Upper lobe of left lung (tissue), 6 donors: ENCODE measurements around the gene OMA1. TPM values are rescaled to one million over a fixed set of nuclear protein-coding genes. Genes with fewer than 3 reads are reported as not detected.

ENCODE experiments used
- ATAC-seq, 2 donors: fragments of 200-7000 bp; cut with Tn5 transposase; one replicate each; pipeline ENCODE4 v1.9.1; 2022; ENCODE audit warnings: mild to moderate bottlenecking in 2 of 2, moderate library complexity in 2 of 2; ENCODE audit not compliant: low FRiP score in 2 of 2
- DNase-seq, 2 donors: peaks; one replicate each; pipeline ENCODE4 v3.0.0-alpha.2; 2019 to 2020
- H3K27ac ChIP-seq, 4 donors: fragments of 200-600 bp; sonication (generic); one replicate each; pipeline ENCODE4 v1.5.1; 2016 to 2019
- H3K27me3 ChIP-seq, 4 donors: fragments of 200-600 bp; sonication (generic); one replicate each; pipeline ENCODE4 v1.5.1; 2017 to 2019
- H3K36me3 ChIP-seq, 4 donors: fragments of 200-600 bp; sonication (generic); one replicate each; pipeline ENCODE4 v1.5.1; 2016 to 2019
- H3K4me1 ChIP-seq, 4 donors: fragments of 200-600 bp; sonication (generic); one replicate each; pipeline ENCODE4 v1.5.1; 2018 to 2019
- H3K4me3 ChIP-seq, 4 donors: fragments of 200-600 bp; sonication (generic); one replicate each; pipeline ENCODE4 v1.5.1; 2017 to 2019; ENCODE audit warnings: mild to moderate bottlenecking in 2 of 4, moderate library complexity in 1 of 4
- H3K9me3 ChIP-seq, 4 donors: fragments of 200-600 bp; sonication (generic); one replicate each; pipeline ENCODE4 v1.5.1; 2018 to 2019
- EP300 ChIP-seq, 4 donors: sonication (generic); formaldehyde crosslinking; IDR thresholded peaks; one replicate each; pipeline ENCODE4 v1.5.1; 2017; ENCODE audit warnings: antibody characterized with exemption in 4 of 4, control low read depth in 2 of 4
- POLR2A ChIP-seq, 4 donors: fragments of 450-650 bp; IDR thresholded peaks; one replicate each; pipeline ENCODE4 v1.5.1; 2016 to 2017; ENCODE audit warnings: antibody characterized with exemption in 4 of 4, mild to moderate bottlenecking in 2 of 4
- POLR2AphosphoS5 ChIP-seq, 2 donors: sonication (generic); formaldehyde crosslinking; IDR thresholded peaks; one replicate each; pipeline ENCODE4 v1.5.1; 2017; ENCODE audit warnings: antibody characterized with exemption in 2 of 2
- WGBS, 2 donors: methylation state at CpG; one replicate each; pipeline ENCODE4 v1.1.5; 2017 to 2018; 5-methylcytosine and 5-hydroxymethylcytosine counted together
- total RNA-seq, 6 donors: library from RNA; depleted of rRNA in 4 of 6; stranded (reverse); fragments of >200 nt in 4 of 6; gene quantifications; one replicate each; pipeline versions ENCODE4 v1.1.0 to v1.2.1, GENCODE V29; 2016 to 2021
- TF ChIP-seq, protein P1 (sequence below), 6 experiments: fragments of 450-650 bp in 4 of 6; fragments of 200-600 bp in 2 of 6; sonication (generic) in 2 of 6; IDR thresholded peaks; one replicate each; pipeline ENCODE4 v1.5.1; 2016 to 2019; ENCODE audit warnings: antibody characterized with exemption in 6 of 6
- donor health status: DM: no; HTN: no; CAD: no; lungs with moderate emphysema.
- donor health status: DM: no; HTN: yes; CAD: no; lungs with severe emphysema.

Gene OMA1
- total RNA-seq, 6 donors from 2014 or later, result 4.7 to 35.9 (median 20.7) TPM

DNA sequence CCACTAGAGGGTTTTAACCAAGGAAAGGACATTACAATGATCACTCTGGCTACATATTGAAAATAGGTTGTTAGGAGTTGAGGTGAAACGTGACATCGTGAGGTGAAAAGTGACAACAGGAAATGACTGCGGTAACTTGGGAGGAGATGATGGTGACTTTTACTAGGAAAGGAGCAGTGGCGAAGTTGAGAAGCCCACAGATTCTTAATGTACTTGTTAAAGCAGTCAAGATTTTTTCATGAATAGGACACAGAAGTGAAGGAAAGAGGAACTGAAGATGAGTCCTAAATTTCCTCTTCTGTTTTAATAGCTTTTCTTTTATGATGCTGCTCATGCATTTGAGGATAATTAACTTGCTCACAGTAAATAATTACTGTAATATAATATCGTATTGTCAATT lies 59.5 kb downstream of the OMA1 start:
- TF ChIP-seq POLR2AphosphoS5 (IDR thresholded peaks at IDR 0.05) (no peak), POLR2A (IDR thresholded peaks at IDR 0.05) (no peak), EP300 (IDR thresholded peaks at IDR 0.05) (no peak)
- TF ChIP-seq, protein P1, sequence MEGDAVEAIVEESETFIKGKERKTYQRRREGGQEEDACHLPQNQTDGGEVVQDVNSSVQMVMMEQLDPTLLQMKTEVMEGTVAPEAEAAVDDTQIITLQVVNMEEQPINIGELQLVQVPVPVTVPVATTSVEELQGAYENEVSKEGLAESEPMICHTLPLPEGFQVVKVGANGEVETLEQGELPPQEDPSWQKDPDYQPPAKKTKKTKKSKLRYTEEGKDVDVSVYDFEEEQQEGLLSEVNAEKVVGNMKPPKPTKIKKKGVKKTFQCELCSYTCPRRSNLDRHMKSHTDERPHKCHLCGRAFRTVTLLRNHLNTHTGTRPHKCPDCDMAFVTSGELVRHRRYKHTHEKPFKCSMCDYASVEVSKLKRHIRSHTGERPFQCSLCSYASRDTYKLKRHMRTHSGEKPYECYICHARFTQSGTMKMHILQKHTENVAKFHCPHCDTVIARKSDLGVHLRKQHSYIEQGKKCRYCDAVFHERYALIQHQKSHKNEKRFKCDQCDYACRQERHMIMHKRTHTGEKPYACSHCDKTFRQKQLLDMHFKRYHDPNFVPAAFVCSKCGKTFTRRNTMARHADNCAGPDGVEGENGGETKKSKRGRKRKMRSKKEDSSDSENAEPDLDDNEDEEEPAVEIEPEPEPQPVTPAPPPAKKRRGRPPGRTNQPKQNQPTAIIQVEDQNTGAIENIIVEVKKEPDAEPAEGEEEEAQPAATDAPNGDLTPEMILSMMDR (IDR thresholded peaks at IDR 0.05), result no peak
- WGBS, 2 donors, result 79 to 90% methylated on average over 5 of the region's 5 CpGs
- H3K9me3 ChIP-seq, result no peaks in the 10 kb centered on the region

DNA sequence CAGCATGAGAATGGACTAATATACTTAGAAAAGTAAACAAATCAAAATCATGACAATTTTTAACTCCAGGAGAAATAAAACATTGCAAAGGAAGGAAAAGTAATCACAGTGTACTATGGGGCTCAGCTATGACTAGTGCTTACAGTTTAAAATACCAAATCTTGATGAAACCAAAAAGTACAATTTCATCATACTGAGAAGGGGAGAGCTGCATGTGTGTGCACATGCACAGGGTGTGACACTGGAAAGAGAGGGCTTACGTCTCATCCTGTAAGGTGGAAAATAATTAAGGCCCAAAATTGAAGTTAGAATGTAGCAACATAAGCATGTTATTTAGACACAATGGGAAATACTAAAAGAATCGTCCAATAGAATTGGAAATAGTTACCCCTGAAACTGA lies 64.6 kb downstream of the OMA1 start:
- DNase-seq (no peak), ATAC-seq (no peak)
- no peaks in the 10 kb centered on the region for H3K27me3 ChIP-seq
- no peak overlapping the region for H3K27ac ChIP-seq
- H3K9me3 ChIP-seq, result no peaks in the 10 kb centered on the region
- H3K4me3 ChIP-seq, result no peak overlapping the region
- no peaks in the 10 kb centered on the region for H3K4me1 ChIP-seq
- WGBS, 2 donors, result 88% methylated on average over 2 of the region's 2 CpGs
- TF ChIP-seq, protein P1 (IDR thresholded peaks at IDR 0.05), result no peak
- TF ChIP-seq EP300 (IDR thresholded peaks at IDR 0.05) (no peak), POLR2A (IDR thresholded peaks at IDR 0.05) (no peak), POLR2AphosphoS5 (IDR thresholded peaks at IDR 0.05) (no peak)
- peaks cover 0 to 14% (median 0%) of the 10 kb centered on the region in 4 donors for H3K36me3 ChIP-seq

More for the DNA sequence above, 59.5 kb downstream of the OMA1 start:
- H3K27ac ChIP-seq, result no peak overlapping the region
- DNase-seq (no peak), ATAC-seq (no peak)
- no peak overlapping the region for H3K4me3 ChIP-seq
- peaks cover 0 to 11% (median 3%) of the 10 kb centered on the region in 4 donors for H3K36me3 ChIP-seq
- no peaks in the 10 kb centered on the region for H3K4me1 ChIP-seq
- no peaks in the 10 kb centered on the region for H3K27me3 ChIP-seq

DNA sequence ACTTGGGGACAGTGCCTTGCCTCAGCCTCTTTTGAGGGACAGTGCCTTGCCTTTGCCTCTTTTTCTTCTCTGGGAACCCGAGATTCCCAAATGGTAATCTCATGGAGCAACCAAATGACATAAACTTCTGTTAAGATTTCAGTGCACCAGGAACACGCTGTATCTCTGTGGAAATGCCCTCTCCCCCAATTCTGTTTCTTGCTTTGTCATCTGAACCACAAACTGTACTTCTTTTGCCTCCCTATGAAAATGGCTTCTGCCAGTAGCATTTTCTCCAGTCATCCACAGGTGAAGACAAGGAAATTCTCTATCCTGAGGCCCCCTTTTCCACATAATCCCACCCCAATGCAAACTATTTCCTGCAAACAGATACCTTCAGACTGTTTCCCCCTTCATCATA lies 66.3 kb downstream of the OMA1 start:
- Histone ChIP-seq H3K27me3 (no peaks in the 10 kb centered on the region), H3K4me3 (no peak overlapping the region), H3K36me3 (peaks cover 0 to 14% (median 0%) of the 10 kb centered on the region in 4 donors), H3K4me1 (no peaks in the 10 kb centered on the region), H3K9me3 (no peaks in the 10 kb centered on the region), H3K27ac (no peak overlapping the region)
- DNase-seq (no peak), ATAC-seq (no peak)
- whole genome bisulfite sequencing, 2 donors, result 83 to 92% methylated on average over 2 of the region's 2 CpGs
- TF ChIP-seq, protein P1 (IDR thresholded peaks at IDR 0.05), result no peak
- TF ChIP-seq POLR2A (IDR thresholded peaks at IDR 0.05) (no peak), EP300 (IDR thresholded peaks at IDR 0.05) (no peak), POLR2AphosphoS5 (IDR thresholded peaks at IDR 0.05) (no peak)

DNA sequence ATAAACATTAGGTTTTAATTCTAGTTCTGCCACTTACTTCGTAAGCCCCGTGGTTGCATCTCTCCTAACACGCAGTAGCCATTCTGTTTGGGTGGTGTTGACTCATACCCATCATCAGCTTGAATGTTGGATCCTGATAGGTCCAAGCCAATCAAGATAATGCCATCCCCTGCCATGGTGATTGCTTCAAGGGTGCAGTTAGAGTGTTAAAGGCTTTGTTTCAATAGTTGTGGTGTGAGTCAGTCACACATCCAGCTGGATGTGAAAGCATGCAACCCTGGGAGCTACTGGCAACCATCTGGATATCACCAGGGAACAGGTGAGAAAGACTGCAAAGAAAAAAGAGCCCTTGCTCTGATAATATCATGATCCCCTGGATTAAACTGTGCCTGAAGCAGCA lies 69.1 kb downstream of the OMA1 start:
- WGBS, 2 donors, result 96 to 99% methylated on average over 3 of the region's 3 CpGs
- Histone ChIP-seq H3K9me3 (no peaks in the 10 kb centered on the region), H3K4me1 (no peaks in the 10 kb centered on the region), H3K4me3 (no peak overlapping the region), H3K36me3 (peaks cover 0 to 14% (median 0%) of the 10 kb centered on the region in 4 donors), H3K27ac (no peak overlapping the region), H3K27me3 (no peaks in the 10 kb centered on the region)
- no peak for TF ChIP-seq EP300 (IDR thresholded peaks at IDR 0.05)
- no peak for TF ChIP-seq POLR2AphosphoS5 (IDR thresholded peaks at IDR 0.05)
- TF ChIP-seq, protein P1 (IDR thresholded peaks at IDR 0.05), result no peak
- no peak for TF ChIP-seq POLR2A (IDR thresholded peaks at IDR 0.05)
- ATAC-seq (no peak), DNase-seq (no peak)

DNA sequence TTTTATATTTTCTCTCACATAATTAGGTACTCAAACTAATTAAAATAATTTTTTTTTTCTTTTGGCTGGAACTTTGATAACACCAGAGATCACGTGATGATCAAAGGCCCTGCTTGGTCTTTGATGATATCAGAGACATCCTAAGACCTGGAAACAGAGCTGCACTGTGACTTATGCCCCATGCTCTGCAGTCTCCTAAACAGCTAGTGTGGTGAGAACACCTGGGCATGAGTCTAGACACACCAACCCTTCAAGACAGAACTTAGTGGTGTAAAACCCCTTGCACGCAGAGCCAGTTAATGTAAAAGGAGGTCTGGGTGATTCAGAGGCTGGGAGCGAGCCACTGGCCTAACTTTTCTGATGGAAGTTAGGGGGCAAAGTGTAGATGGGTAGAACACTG lies 70.3 kb downstream of the OMA1 start:
- no peaks in the 10 kb centered on the region for H3K9me3 ChIP-seq
- 97 to 98% methylated on average over 3 of the region's 3 CpGs for WGBS, 2 donors
- TF ChIP-seq POLR2A (IDR thresholded peaks at IDR 0.05) (no peak), EP300 (IDR thresholded peaks at IDR 0.05) (no peak), POLR2AphosphoS5 (IDR thresholded peaks at IDR 0.05) (no peak)
- TF ChIP-seq, protein P1 (IDR thresholded peaks at IDR 0.05), result no peak
- H3K27me3 ChIP-seq, result no peaks in the 10 kb centered on the region
- H3K36me3 ChIP-seq, result peaks cover 0 to 14% (median 0%) of the 10 kb centered on the region in 4 donors
- H3K4me1 ChIP-seq, result no peaks in the 10 kb centered on the region
- DNase-seq, result no peak
- no peak overlapping the region for H3K27ac ChIP-seq
- no peak for ATAC-seq
- H3K4me3 ChIP-seq, result no peak overlapping the region
